PC-3 (cell line): Measurements from ENCODE around the gene CD52.

Experiments used
- CTCF ChIP-seq: fragments of 300-600 bp; sonication (generic); conservative IDR thresholded peaks from 2 replicates; pipeline ENCODE4 v1.5.1; 2017; ENCODE audit warnings: antibody characterized with exemption, low read depth, mild to moderate bottlenecking, low read length
- EZH2 ChIP-seq: fragments of 300-600 bp; sonication (generic); IDR thresholded peaks from one replicate; pipeline ENCODE4 v1.6.1; 2017; ENCODE audit warnings: antibody characterized with exemption, mild to moderate bottlenecking, low read length; ENCODE audit not compliant: unreplicated experiment
- EZH2phosphoT487 ChIP-seq: fragments of 300-600 bp; sonication (generic); IDR thresholded peaks from 2 replicates; pipeline ENCODE4 v1.6.1; 2018; ENCODE audit warnings: mild to moderate bottlenecking, antibody characterized with exemption, low read length, borderline replicate concordance

DNA sequence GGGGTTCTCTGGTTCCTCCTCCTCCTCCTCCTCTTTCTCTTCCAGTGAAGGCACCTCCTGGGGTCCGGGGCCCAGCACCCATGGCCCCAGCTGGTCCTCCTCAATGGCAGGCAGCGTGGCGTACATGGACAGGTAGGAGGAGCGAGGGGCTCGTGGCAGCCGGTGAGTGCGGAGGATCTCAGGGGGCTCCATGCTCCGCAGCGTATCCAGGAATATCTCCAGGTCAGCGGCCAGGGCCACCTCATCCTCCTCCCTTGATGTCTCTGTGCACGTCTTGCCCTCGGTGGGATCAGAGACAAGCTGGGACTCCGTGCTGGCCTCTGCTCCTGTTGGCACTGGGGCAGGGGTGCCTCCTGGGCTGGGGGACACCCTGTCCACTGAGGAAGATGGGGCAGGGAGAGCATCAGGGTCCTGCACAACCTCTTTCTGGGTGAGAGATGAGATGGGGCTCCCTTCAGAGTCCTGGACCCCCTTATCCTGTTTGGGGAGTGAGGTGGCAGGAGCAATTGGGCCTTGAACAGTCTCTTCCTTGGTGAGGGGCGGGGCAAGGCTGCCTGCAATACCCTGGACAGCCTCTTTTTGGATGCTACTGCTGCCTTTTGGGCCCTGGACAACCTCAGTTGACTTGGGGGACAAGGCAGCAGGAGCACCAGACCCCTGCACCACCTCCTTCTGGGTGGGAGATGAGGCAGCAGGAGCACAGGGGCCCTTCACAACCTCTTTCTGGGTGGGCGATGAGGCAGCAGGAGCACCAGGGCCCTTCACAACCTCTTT is 26.6 kb downstream of the CD52 start:
- no peak for TF ChIP-seq CTCF
- no peak for TF ChIP-seq EZH2
- TF ChIP-seq EZH2phosphoT487, result no peak
